Ishikawa (cell line): Measurements from ENCODE around the gene FAM170B.

Experiments used
- CEBPB ChIP-seq: IDR thresholded peaks from 2 replicates; pipeline ENCODE4 v1.6.1; 2012
- CREB1 ChIP-seq: IDR thresholded peaks from 2 replicates; pipeline ENCODE4 v1.6.1; 2012; ENCODE audit warnings: low read depth
- EGR1 ChIP-seq: IDR thresholded peaks from 2 replicates; pipeline ENCODE4 v1.6.1; 2012
- EP300 ChIP-seq: IDR thresholded peaks from 2 replicates; pipeline ENCODE4 v1.6.1; 2012; ENCODE audit warnings: borderline replicate concordance
- FOXM1 ChIP-seq: IDR thresholded peaks from 2 replicates; pipeline ENCODE4 v1.6.1; 2012; ENCODE audit warnings: low read depth, borderline replicate concordance
- MAX ChIP-seq: IDR thresholded peaks from 2 replicates; pipeline ENCODE4 v1.6.1; 2012
- TAF1 ChIP-seq: IDR thresholded peaks from 2 replicates; pipeline ENCODE4 v1.6.1; 2012; ENCODE audit warnings: low read depth, mild to moderate bottlenecking
- TCF12 ChIP-seq: IDR thresholded peaks from 2 replicates; pipeline ENCODE4 v1.6.1; 2012; ENCODE audit warnings: low read depth
- TEAD4 ChIP-seq: IDR thresholded peaks from 2 replicates; pipeline ENCODE4 v1.6.1; 2012
- YY1 ChIP-seq: IDR thresholded peaks from 2 replicates; pipeline ENCODE4 v1.6.1; 2012; ENCODE audit warnings: low read depth
- ZBTB7A ChIP-seq: IDR thresholded peaks from 2 replicates; pipeline ENCODE4 v1.6.1; 2012; ENCODE audit warnings: low read depth
- TF ChIP-seq, protein P1 (sequence below): IDR thresholded peaks from 2 replicates; pipeline ENCODE4 v1.6.1; 2012; ENCODE audit warnings: low read depth, mild to moderate bottlenecking
- TF ChIP-seq, protein P2 (sequence below): IDR thresholded peaks from 2 replicates; pipeline ENCODE4 v1.6.1; 2012

DNA sequence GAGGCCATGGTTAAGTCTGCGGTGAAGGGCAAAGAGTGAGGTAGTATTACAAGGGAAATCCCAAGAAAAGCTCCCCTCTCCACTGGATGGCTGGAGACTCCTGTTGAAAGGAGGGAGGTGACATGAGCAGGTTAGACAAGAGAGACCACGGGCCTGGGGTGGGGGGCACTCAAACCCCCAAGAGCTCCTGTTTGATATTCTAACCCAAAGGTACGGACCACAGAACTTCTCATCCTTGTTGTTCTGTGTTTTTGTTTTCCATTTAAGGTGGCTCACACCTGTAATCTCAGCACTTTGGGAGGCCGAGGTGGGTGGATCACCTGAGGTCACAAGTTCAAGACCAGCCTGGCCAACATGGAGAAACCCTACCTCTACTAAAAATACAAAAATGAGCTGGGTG lies 30.1 kb downstream of the FAM170B start:
- no peak for TF ChIP-seq EP300
- no peak for TF ChIP-seq FOXM1
- no peak for TF ChIP-seq YY1
- no peak for TF ChIP-seq TAF1
- no peak for TF ChIP-seq TEAD4
- TF ChIP-seq, protein P1, sequence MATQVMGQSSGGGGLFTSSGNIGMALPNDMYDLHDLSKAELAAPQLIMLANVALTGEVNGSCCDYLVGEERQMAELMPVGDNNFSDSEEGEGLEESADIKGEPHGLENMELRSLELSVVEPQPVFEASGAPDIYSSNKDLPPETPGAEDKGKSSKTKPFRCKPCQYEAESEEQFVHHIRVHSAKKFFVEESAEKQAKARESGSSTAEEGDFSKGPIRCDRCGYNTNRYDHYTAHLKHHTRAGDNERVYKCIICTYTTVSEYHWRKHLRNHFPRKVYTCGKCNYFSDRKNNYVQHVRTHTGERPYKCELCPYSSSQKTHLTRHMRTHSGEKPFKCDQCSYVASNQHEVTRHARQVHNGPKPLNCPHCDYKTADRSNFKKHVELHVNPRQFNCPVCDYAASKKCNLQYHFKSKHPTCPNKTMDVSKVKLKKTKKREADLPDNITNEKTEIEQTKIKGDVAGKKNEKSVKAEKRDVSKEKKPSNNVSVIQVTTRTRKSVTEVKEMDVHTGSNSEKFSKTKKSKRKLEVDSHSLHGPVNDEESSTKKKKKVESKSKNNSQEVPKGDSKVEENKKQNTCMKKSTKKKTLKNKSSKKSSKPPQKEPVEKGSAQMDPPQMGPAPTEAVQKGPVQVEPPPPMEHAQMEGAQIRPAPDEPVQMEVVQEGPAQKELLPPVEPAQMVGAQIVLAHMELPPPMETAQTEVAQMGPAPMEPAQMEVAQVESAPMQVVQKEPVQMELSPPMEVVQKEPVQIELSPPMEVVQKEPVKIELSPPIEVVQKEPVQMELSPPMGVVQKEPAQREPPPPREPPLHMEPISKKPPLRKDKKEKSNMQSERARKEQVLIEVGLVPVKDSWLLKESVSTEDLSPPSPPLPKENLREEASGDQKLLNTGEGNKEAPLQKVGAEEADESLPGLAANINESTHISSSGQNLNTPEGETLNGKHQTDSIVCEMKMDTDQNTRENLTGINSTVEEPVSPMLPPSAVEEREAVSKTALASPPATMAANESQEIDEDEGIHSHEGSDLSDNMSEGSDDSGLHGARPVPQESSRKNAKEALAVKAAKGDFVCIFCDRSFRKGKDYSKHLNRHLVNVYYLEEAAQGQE: no peak
- TF ChIP-seq TCF12: no peak
- no peak for TF ChIP-seq CREB1
- no peak for TF ChIP-seq CEBPB
- no peak for TF ChIP-seq MAX
- TF ChIP-seq, protein P2, sequence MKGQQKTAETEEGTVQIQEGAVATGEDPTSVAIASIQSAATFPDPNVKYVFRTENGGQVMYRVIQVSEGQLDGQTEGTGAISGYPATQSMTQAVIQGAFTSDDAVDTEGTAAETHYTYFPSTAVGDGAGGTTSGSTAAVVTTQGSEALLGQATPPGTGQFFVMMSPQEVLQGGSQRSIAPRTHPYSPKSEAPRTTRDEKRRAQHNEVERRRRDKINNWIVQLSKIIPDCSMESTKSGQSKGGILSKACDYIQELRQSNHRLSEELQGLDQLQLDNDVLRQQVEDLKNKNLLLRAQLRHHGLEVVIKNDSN: no peak
- no peak for TF ChIP-seq EGR1
- TF ChIP-seq ZBTB7A: no peak
